ENCODE data around the gene AGRP. TPM values are rescaled to one million over a fixed set of nuclear protein-coding genes. Genes with fewer than 3 reads are reported as not detected.

The AGRP gene
- polyA plus RNA-seq, 1 donor (not counting 4 experiments of a cell fraction or from before 2014, with no cell fraction given) = not detected

GRCh38 chr16:67459861-67460150 is 23.5 kb downstream of the AGRP start:
- Histone ChIP-seq H3K9me1 (ENCODE audit: control insufficient read depth, extremely low read depth, insufficient read depth, low read length) (peaks cover 13% of the 10 kb centered on the region), H2AFZ (ENCODE audit: control insufficient read depth, low read length) (no peak overlapping the region), H3K4me1 (ENCODE audit: control insufficient read depth, extremely low read depth, insufficient read depth, low read length) (peaks cover 27% of the 10 kb centered on the region), H3K27ac (ENCODE audit: control insufficient read depth, insufficient read depth, low read length) (no peak overlapping the region), H3K9me3 (ENCODE audit: control insufficient read depth, low read depth, low read length) (no peaks in the 10 kb centered on the region), H3K79me2 (ENCODE audit: control insufficient read depth, insufficient read depth, low read length) (peaks cover 38% of the 10 kb centered on the region), H3K4me3 (ENCODE audit: control insufficient read depth in 2 of 3, extremely low read depth in 1 of 3, insufficient read depth in 2 of 3, low read depth in 1 of 3, low read length in 3 of 3) (no peak overlapping the region), H3K36me3 (ENCODE audit: control insufficient read depth in 2 of 2, extremely low read depth in 1 of 2, insufficient read depth in 2 of 2, low read length in 2 of 2) (peaks cover 12 to 16% of the 10 kb centered on the region in 2 experiments), H3K27me3 (ENCODE audit: control insufficient read depth, extremely low read depth, insufficient read depth, low read length) (no peaks in the 10 kb centered on the region), H3K4me2 (ENCODE audit: control insufficient read depth, extremely low read depth, insufficient read depth, low read depth, low read length) (no peak overlapping the region), H4K20me1 (ENCODE audit: control insufficient read depth, extremely low read depth, insufficient read depth, low read length) (peaks cover 32% of the 10 kb centered on the region), H3K9ac (ENCODE audit: control insufficient read depth, extremely low read depth, insufficient read depth, low read length) (no peak overlapping the region)
- dilution Hi-C loops (cut with MboI; ENCODE audit: extremely low pct_ligation_motif_present, low sequenced_read_pairs) = no loop called here
- no peak for DNase-seq (ENCODE audit: low read depth, low spot score)
- no peak for TF ChIP-seq CTCF (optimal IDR thresholded peaks at IDR 0.05 in 1 of 3, IDR thresholded peaks at IDR 0.05 in 1 of 3, conservative IDR thresholded peaks at IDR 0.05 in 1 of 3; ENCODE audit: extremely low read depth in 1 of 3, insufficient read depth in 2 of 3, low read length in 3 of 3)
- TF ChIP-seq EZH2 (IDR thresholded peaks at IDR 0.05; ENCODE audit: low read length) = no peak
- no peak for FAIRE-seq

GRCh38 chr16:67459066-67459860 is 24.1 kb downstream of the AGRP start:
- Histone ChIP-seq H3K27ac (ENCODE audit: control insufficient read depth, insufficient read depth, low read length) (no peak overlapping the region), H3K79me2 (ENCODE audit: control insufficient read depth, insufficient read depth, low read length) (peaks cover 32% of the 10 kb centered on the region), H3K9me1 (ENCODE audit: control insufficient read depth, extremely low read depth, insufficient read depth, low read length) (peaks cover 13% of the 10 kb centered on the region), H3K9me3 (ENCODE audit: control insufficient read depth, low read depth, low read length) (no peaks in the 10 kb centered on the region), H2AFZ (ENCODE audit: control insufficient read depth, low read length) (no peak overlapping the region), H3K4me2 (ENCODE audit: control insufficient read depth, extremely low read depth, insufficient read depth, low read depth, low read length) (no peak overlapping the region), H3K36me3 (ENCODE audit: control insufficient read depth in 2 of 2, extremely low read depth in 1 of 2, insufficient read depth in 2 of 2, low read length in 2 of 2) (peaks cover 9 to 16% of the 10 kb centered on the region in 2 experiments), H3K4me3 (ENCODE audit: control insufficient read depth in 2 of 3, extremely low read depth in 1 of 3, insufficient read depth in 2 of 3, low read depth in 1 of 3, low read length in 3 of 3) (no peak overlapping the region), H3K27me3 (ENCODE audit: control insufficient read depth, extremely low read depth, insufficient read depth, low read length) (no peaks in the 10 kb centered on the region), H3K9ac (ENCODE audit: control insufficient read depth, extremely low read depth, insufficient read depth, low read length) (no peak overlapping the region), H4K20me1 (ENCODE audit: control insufficient read depth, extremely low read depth, insufficient read depth, low read length) (peaks cover 32% of the 10 kb centered on the region), H3K4me1 (ENCODE audit: control insufficient read depth, extremely low read depth, insufficient read depth, low read length) (peaks cover 27% of the 10 kb centered on the region)
- TF ChIP-seq CTCF (optimal IDR thresholded peaks at IDR 0.05 in 1 of 3, IDR thresholded peaks at IDR 0.05 in 1 of 3, conservative IDR thresholded peaks at IDR 0.05 in 1 of 3; ENCODE audit: extremely low read depth in 1 of 3, insufficient read depth in 2 of 3, low read length in 3 of 3) (no peak), EZH2 (IDR thresholded peaks at IDR 0.05; ENCODE audit: low read length) (no peak)
- no peak for FAIRE-seq
- dilution Hi-C loops (cut with MboI; ENCODE audit: extremely low pct_ligation_motif_present, low sequenced_read_pairs) = no loop called here
- no peak for DNase-seq (ENCODE audit: low read depth, low spot score)

Measured in keratinocyte (primary cell).